ENCODE results near the gene OR14A2.
"Not testable (repeated sequence)": the region's sequence is repeated elsewhere in the genome, so short reads cannot be mapped to it uniquely, and the experiment has no call there.

OR14A2 gene

GRCh38 chr1:247748041-247748440 lies at the start of gene OR14A2:
OR14A2 (minus strand) TSS chr1:247748141.
- no peak for DNase-seq

- DNase-seq, result no peak
Observed at GRCh38 chr1:247797518-247797917, 49.6 kb upstream of the OR14A2 start.

GRCh38 chr1:247769603-247770002 lies 21.7 kb upstream of the OR14A2 start:
- DNase-seq, result no peak

- DNase-seq, result no peak
Observed at GRCh38 chr1:247760456-247760855, 12.5 kb upstream of the OR14A2 start, which contains the start of gene OR1C1. OR1C1 (minus strand) TSS chr1:247760556; CDS start chr1:247758406, 2,150 bp downstream.

- not testable (repeated sequence) for DNase-seq
Observed at GRCh38 chr1:247754311-247754710, 6.4 kb upstream of the OR14A2 start.

GRCh38 chr1:247749870-247750269 lies 1.9 kb upstream of the OR14A2 start:
- DNase-seq, result no peak

- DNase-seq, result no peak
Observed at GRCh38 chr1:247747616-247748015, 325 bp downstream of the OR14A2 start.

GRCh38 chr1:247746391-247746935 lies 1.5 kb downstream of the OR14A2 start:
- DNase-seq, result no peak

GRCh38 chr1:247742215-247742760 lies 5.7 kb downstream of the OR14A2 start:
- DNase-seq, result not testable (repeated sequence)

- DNase-seq, result no peak
Observed at GRCh38 chr1:247741756-247742155, 6.2 kb downstream of the OR14A2 start.

GRCh38 chr1:247740721-247741120 lies 7.2 kb downstream of the OR14A2 start:
- DNase-seq, result no peak

GRCh38 chr1:247738315-247738714 lies 9.6 kb downstream of the OR14A2 start, which contains the start of gene OR14K1:
OR14K1 (plus strand) TSS chr1:247738615; CDS start chr1:247738615, 0 bp downstream.
- DNase-seq, result no peak

- DNase-seq, result no peak
Observed at GRCh38 chr1:247721222-247721621, 26.7 kb downstream of the OR14A2 start.

GRCh38 chr1:247716546-247716945 lies 31.4 kb downstream of the OR14A2 start, which contains the start of gene OR6F1:
OR6F1 (minus strand) TSS chr1:247716646; CDS start chr1:247712755, 3,891 bp downstream.
- no peak for DNase-seq

- DNase-seq, result no peak
Observed at GRCh38 chr1:247713753-247714152, 34.2 kb downstream of the OR14A2 start.

GRCh38 chr1:247710681-247711080 lies 37.3 kb downstream of the OR14A2 start:
- DNase-seq, result not testable (repeated sequence)

GRCh38 chr1:247701338-247701737 lies 46.6 kb downstream of the OR14A2 start:
- no peak for DNase-seq

GRCh38 chr1:247681288-247681897 lies 66.5 kb downstream of the OR14A2 start:
- DNase-seq, result peak; percentile 6

GRCh38 chr1:247680171-247680570 lies 67.8 kb downstream of the OR14A2 start:
- no peak for DNase-seq

GRCh38 chr1:247679639-247680038 lies 68.3 kb downstream of the OR14A2 start, which contains the start of gene OR13G1:
OR13G1 (minus strand) TSS chr1:247679739; CDS start chr1:247673041, 6,698 bp downstream.
- no peak for DNase-seq

Data from NCI-H2081 treated with DMSO at 0.1 percent for 48 hours (cell line).